Lower lobe of right lung (tissue), 2 donors: ENCODE measurements around the gene ATG5. TPM values are rescaled to one million over a fixed set of nuclear protein-coding genes. Genes with fewer than 3 reads are reported as not detected.

Experiments
- ATAC-seq, 2 donors: fragments of 200-7000 bp; cut with Tn5 transposase; one replicate each; pipeline ENCODE4 v1.9.1; 2020 to 2022; ENCODE audit warnings: mild to moderate bottlenecking in 2 of 2, moderate library complexity in 2 of 2
- DNase-seq: peaks from one replicate; pipeline ENCODE4 v3.0.0-alpha.2; 2020
- H3K27ac ChIP-seq: fragments of 200-600 bp; one replicate; pipeline ENCODE4 v1.8.0; 2022
- H3K27me3 ChIP-seq: fragments of 200-600 bp; one replicate; pipeline ENCODE4 v1.8.0; 2022; ENCODE audit warnings: low read depth
- H3K36me3 ChIP-seq: fragments of 200-600 bp; one replicate; pipeline ENCODE4 v1.8.0; 2022; ENCODE audit warnings: mild to moderate bottlenecking
- H3K4me1 ChIP-seq: fragments of 200-600 bp; one replicate; pipeline ENCODE4 v1.8.0; 2022
- H3K4me3 ChIP-seq: fragments of 200-600 bp; one replicate; pipeline ENCODE4 v1.8.0; 2022; ENCODE audit warnings: mild to moderate bottlenecking
- H3K9me3 ChIP-seq: fragments of 200-600 bp; one replicate; pipeline ENCODE4 v1.8.0; 2022
- CTCF ChIP-seq: fragments of 200-600 bp; IDR thresholded peaks from one replicate; pipeline ENCODE4 v1.8.0; 2022; ENCODE audit warnings: antibody characterized with exemption, mild to moderate bottlenecking
- intact Hi-C: fragments of 100-400 bp; cut with DNase I; formaldehyde crosslinking; loops from one replicate; pipeline ENCODE4 v1.11.0; 2022
- total RNA-seq: library from RNA; stranded (reverse); fragmentation: NEBNext Ultra II Directional; extraction: Animal tissue kit (Norgen Biotek cat#: 25700); gene quantifications from one replicate; pipeline ENCODE4 v1.2.1, GENCODE V29; 2021
- donor health status: DM: no; HTN: yes; CAD: no; lungs with severe emphysema.

ATG5 gene
- total RNA-seq, 1 donor from 2014 or later, result 33.6 TPM

- ATAC-seq (no peak), DNase-seq (no peak)
- Histone ChIP-seq H3K27me3 (no peaks in the 10 kb centered on the region), H3K9me3 (no peaks in the 10 kb centered on the region), H3K4me1 (no peaks in the 10 kb centered on the region), H3K36me3 (peaks cover 9% of the 10 kb centered on the region), H3K27ac (no peak overlapping the region), H3K4me3 (no peak overlapping the region)
- TF ChIP-seq CTCF, result no peak
- intact Hi-C loops, result no loop called here
These were observed 138.1 kb downstream of the ATG5 start for GRCh38 chr6:106187424-106187982.

- intact Hi-C loops, result no loop called here
- ATAC-seq, result no peak
- no peak overlapping the region for H3K4me3 ChIP-seq
These were observed 138.8 kb downstream of the ATG5 start for GRCh38 chr6:106186714-106187113.

GRCh38 chr6:106186172-106186571 is 139.4 kb downstream of the ATG5 start:
- H3K4me3 ChIP-seq, result no peak overlapping the region
- H3K27ac ChIP-seq, result no peak overlapping the region
- ATAC-seq (no peak), DNase-seq (no peak)
- no peaks in the 10 kb centered on the region for H3K27me3 ChIP-seq
- H3K4me1 ChIP-seq, result no peaks in the 10 kb centered on the region
- H3K36me3 ChIP-seq, result peaks cover 9% of the 10 kb centered on the region
- TF ChIP-seq CTCF, result no peak
- H3K9me3 ChIP-seq, result no peaks in the 10 kb centered on the region
- intact Hi-C loops, result no loop called here

More at GRCh38 chr6:106186714-106187113, 138.8 kb downstream of the ATG5 start:
- H3K9me3 ChIP-seq, result no peaks in the 10 kb centered on the region
- no peak for TF ChIP-seq CTCF
- no peak overlapping the region for H3K27ac ChIP-seq
- no peak for DNase-seq
- H3K27me3 ChIP-seq, result no peaks in the 10 kb centered on the region
- H3K36me3 ChIP-seq, result peaks cover 9% of the 10 kb centered on the region
- no peaks in the 10 kb centered on the region for H3K4me1 ChIP-seq

GRCh38 chr6:106185615-106186014 is 139.9 kb downstream of the ATG5 start:
- H3K27me3 ChIP-seq, result no peaks in the 10 kb centered on the region
- intact Hi-C loops, result no loop called here
- H3K36me3 ChIP-seq, result peaks cover 9% of the 10 kb centered on the region
- H3K4me3 ChIP-seq, result no peak overlapping the region
- TF ChIP-seq CTCF, result no peak
- ATAC-seq (no peak), DNase-seq (no peak)
- no peaks in the 10 kb centered on the region for H3K9me3 ChIP-seq
- no peaks in the 10 kb centered on the region for H3K4me1 ChIP-seq
- no peak overlapping the region for H3K27ac ChIP-seq

GRCh38 chr6:106184629-106185028 is 140.9 kb downstream of the ATG5 start:
- DNase-seq (no peak), ATAC-seq (no peak)
- intact Hi-C loops, result no loop called here
- Histone ChIP-seq H3K9me3 (no peaks in the 10 kb centered on the region), H3K36me3 (peaks cover 9% of the 10 kb centered on the region), H3K4me3 (no peak overlapping the region), H3K4me1 (no peaks in the 10 kb centered on the region), H3K27me3 (no peaks in the 10 kb centered on the region), H3K27ac (no peak overlapping the region)
- no peak for TF ChIP-seq CTCF
